HEK293 (cell line): ENCODE data around the gene PIM3.

Experiments
- KLF9 ChIP-seq: fragments of 450-650 bp; formaldehyde crosslinking; IDR thresholded peaks from 2 replicates; pipeline ENCODE4 v1.5.1; 2016; ENCODE audit warnings: missing biosample characterization, missing genetic modification characterization, low read depth
- SP2 ChIP-seq: fragments of 450-650 bp; formaldehyde crosslinking; IDR thresholded peaks from 2 replicates; pipeline ENCODE4 v1.5.1; 2016; ENCODE audit warnings: missing biosample characterization, missing genetic modification characterization
- ZBTB11 ChIP-seq: fragments of 450-650 bp; formaldehyde crosslinking; conservative IDR thresholded peaks from 2 replicates; pipeline ENCODE4 v1.5.1; 2016; ENCODE audit warnings: low read depth, missing biosample characterization, missing genetic modification characterization
- ZFHX2 ChIP-seq: fragments of 450-650 bp; formaldehyde crosslinking; conservative IDR thresholded peaks from 2 replicates; pipeline ENCODE4 v1.5.1; 2016; ENCODE audit warnings: missing biosample characterization, missing genetic modification characterization
- ZNF138 ChIP-seq: fragments of 450-650 bp; formaldehyde crosslinking; IDR thresholded peaks from 2 replicates; pipeline ENCODE4 v1.5.1; 2016; ENCODE audit warnings: missing biosample characterization, missing genetic modification characterization, borderline replicate concordance
- ZNF140 ChIP-seq: fragments of 450-650 bp; formaldehyde crosslinking; IDR thresholded peaks from 2 replicates; pipeline ENCODE4 v1.5.1; 2016; ENCODE audit warnings: missing biosample characterization, missing genetic modification characterization
- ZNF274 ChIP-seq, 2 experiments: fragments of 200-500 bp in 1 of 2; fragments of 450-650 bp in 1 of 2; sonication (Bioruptor generic) in 1 of 2; formaldehyde crosslinking in 1 of 2; IDR thresholded peaks; 2 replicates each; pipeline versions ENCODE4 v1.5.1 to v1.6.1; 2014 to 2016; ENCODE audit warnings: borderline replicate concordance in 1 of 2, inconsistent platforms in 1 of 2, low read length in 1 of 2, missing biosample characterization in 1 of 2, missing genetic modification characterization in 1 of 2
- ZNF571 ChIP-seq: fragments of 450-650 bp; formaldehyde crosslinking; IDR thresholded peaks from 2 replicates; pipeline ENCODE4 v1.5.0; 2017; ENCODE audit warnings: missing biosample characterization, missing genetic modification characterization
- ZNF596 ChIP-seq: fragments of 450-650 bp; IDR thresholded peaks from 2 replicates; pipeline ENCODE4 v1.5.0; 2018; ENCODE audit warnings: missing biosample characterization, mild to moderate bottlenecking, missing genetic modification characterization, moderate library complexity
- ZNF624 ChIP-seq: fragments of 450-650 bp; formaldehyde crosslinking; IDR thresholded peaks from 2 replicates; pipeline ENCODE4 v1.5.1; 2017; ENCODE audit warnings: missing biosample characterization, missing genetic modification characterization
- ZSCAN30 ChIP-seq: fragments of 450-650 bp; IDR thresholded peaks from 2 replicates; pipeline ENCODE4 v1.5.1; 2018; ENCODE audit warnings: missing biosample characterization, mild to moderate bottlenecking, missing genetic modification characterization, moderate library complexity
- TF ChIP-seq, protein P1 (sequence below): fragments of 450-650 bp; formaldehyde crosslinking; IDR thresholded peaks from 2 replicates; pipeline ENCODE4 v1.5.1; 2016; ENCODE audit warnings: missing biosample characterization, missing genetic modification characterization

GRCh38 chr22:49911881-49912625, 48.5 kb upstream of the PIM3 start:
- TF ChIP-seq, protein P1, sequence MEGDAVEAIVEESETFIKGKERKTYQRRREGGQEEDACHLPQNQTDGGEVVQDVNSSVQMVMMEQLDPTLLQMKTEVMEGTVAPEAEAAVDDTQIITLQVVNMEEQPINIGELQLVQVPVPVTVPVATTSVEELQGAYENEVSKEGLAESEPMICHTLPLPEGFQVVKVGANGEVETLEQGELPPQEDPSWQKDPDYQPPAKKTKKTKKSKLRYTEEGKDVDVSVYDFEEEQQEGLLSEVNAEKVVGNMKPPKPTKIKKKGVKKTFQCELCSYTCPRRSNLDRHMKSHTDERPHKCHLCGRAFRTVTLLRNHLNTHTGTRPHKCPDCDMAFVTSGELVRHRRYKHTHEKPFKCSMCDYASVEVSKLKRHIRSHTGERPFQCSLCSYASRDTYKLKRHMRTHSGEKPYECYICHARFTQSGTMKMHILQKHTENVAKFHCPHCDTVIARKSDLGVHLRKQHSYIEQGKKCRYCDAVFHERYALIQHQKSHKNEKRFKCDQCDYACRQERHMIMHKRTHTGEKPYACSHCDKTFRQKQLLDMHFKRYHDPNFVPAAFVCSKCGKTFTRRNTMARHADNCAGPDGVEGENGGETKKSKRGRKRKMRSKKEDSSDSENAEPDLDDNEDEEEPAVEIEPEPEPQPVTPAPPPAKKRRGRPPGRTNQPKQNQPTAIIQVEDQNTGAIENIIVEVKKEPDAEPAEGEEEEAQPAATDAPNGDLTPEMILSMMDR = no peak
- TF ChIP-seq KLF9 (no peak), ZNF140 (tag by site-specific recombination) (no peak), SP2 (tag by site-specific recombination) (no peak), ZNF596 (tag by site-specific recombination) (no peak), ZNF274 (IDR thresholded peaks at IDR 0.05; ENCODE audit: low read length) (no peak), ZNF274 (tag by site-specific recombination; IDR thresholded peaks at IDR 0.05; ENCODE audit: borderline replicate concordance) (no peak), ZBTB11 (tag by site-specific recombination) (no peak), ZFHX2 (tag by site-specific recombination) (no peak), ZNF624 (tag by site-specific recombination) (no peak), ZSCAN30 (tag by site-specific recombination) (no peak), ZNF138 (tag by site-specific recombination) (no peak), ZNF571 (tag by site-specific recombination) (no peak)
